ENCODE data around the gene GPR68. TPM values are rescaled to one million over a fixed set of nuclear protein-coding genes. Genes with fewer than 3 reads are reported as not detected.

The GPR68 gene
- total RNA-seq, 3 donors from 2014 or later (not counting 1 experiment from before 2014, with no cell fraction given), result 7.6 to 24.0 (median 15.7) TPM

- intact Hi-C loops (cut with micrococcal nuclease), result no loop called here
- H3K9me3 Mint-ChIP-seq, result no peaks in the 10 kb centered on the region
- no peak for DNase-seq
- Histone ChIP-seq H3K4me1 (ENCODE audit: control insufficient read depth, insufficient read depth, low read length) (peaks cover 12% of the 10 kb centered on the region), H3K27me3 (ENCODE audit: control insufficient read depth, insufficient read depth, low read length) (no peaks in the 10 kb centered on the region), H3K9me3 (ENCODE audit: control insufficient read depth, insufficient read depth, low read length) (no peaks in the 10 kb centered on the region), H3K36me3 (ENCODE audit: control insufficient read depth, insufficient read depth, low read length) (peaks cover 91% of the 10 kb centered on the region), H3K27ac (ENCODE audit: low read length) (no peak overlapping the region), H3K4me3 (ENCODE audit: low read length) (no peak overlapping the region)
- peaks cover 16 to 19% of the 10 kb centered on the region in 2 donors for H3K4me1 Mint-ChIP-seq
- H3K36me3 Mint-ChIP-seq, result peaks cover under 1% of the 10 kb centered on the region
- 95% methylated on average over 21 of the region's 21 CpGs for WGBS (ENCODE audit: insufficient coverage)
- no peaks in the 10 kb centered on the region for H3K27me3 Mint-ChIP-seq (ENCODE audit: low read depth in 2 of 2)
- peak in 1 of 3 donors; percentile 5 for ATAC-seq
- TF ChIP-seq, protein P1, sequence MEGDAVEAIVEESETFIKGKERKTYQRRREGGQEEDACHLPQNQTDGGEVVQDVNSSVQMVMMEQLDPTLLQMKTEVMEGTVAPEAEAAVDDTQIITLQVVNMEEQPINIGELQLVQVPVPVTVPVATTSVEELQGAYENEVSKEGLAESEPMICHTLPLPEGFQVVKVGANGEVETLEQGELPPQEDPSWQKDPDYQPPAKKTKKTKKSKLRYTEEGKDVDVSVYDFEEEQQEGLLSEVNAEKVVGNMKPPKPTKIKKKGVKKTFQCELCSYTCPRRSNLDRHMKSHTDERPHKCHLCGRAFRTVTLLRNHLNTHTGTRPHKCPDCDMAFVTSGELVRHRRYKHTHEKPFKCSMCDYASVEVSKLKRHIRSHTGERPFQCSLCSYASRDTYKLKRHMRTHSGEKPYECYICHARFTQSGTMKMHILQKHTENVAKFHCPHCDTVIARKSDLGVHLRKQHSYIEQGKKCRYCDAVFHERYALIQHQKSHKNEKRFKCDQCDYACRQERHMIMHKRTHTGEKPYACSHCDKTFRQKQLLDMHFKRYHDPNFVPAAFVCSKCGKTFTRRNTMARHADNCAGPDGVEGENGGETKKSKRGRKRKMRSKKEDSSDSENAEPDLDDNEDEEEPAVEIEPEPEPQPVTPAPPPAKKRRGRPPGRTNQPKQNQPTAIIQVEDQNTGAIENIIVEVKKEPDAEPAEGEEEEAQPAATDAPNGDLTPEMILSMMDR (IDR thresholded peaks at IDR 0.05), result no peak
- H3K4me3 Mint-ChIP-seq, result no peak overlapping the region
- peak overlapping the region; percentile 85 to 90 for H3K27ac Mint-ChIP-seq
Measured at GRCh38 chr14:91291786-91292405, 47.4 kb upstream of the GPR68 start.

- TF ChIP-seq, protein P1 (IDR thresholded peaks at IDR 0.05), result no peak
- Histone ChIP-seq H3K4me1 (ENCODE audit: control insufficient read depth, insufficient read depth, low read length) (peaks cover 18% of the 10 kb centered on the region), H3K9me3 (ENCODE audit: control insufficient read depth, insufficient read depth, low read length) (no peaks in the 10 kb centered on the region), H3K27ac (ENCODE audit: low read length) (no peak overlapping the region), H3K36me3 (ENCODE audit: control insufficient read depth, insufficient read depth, low read length) (peaks cover 91% of the 10 kb centered on the region), H3K4me3 (ENCODE audit: low read length) (no peak overlapping the region), H3K27me3 (ENCODE audit: control insufficient read depth, insufficient read depth, low read length) (no peaks in the 10 kb centered on the region)
- H3K4me3 Mint-ChIP-seq, result no peak overlapping the region
- peaks cover 18 to 21% of the 10 kb centered on the region in 2 donors for H3K4me1 Mint-ChIP-seq
- ATAC-seq (no peak), DNase-seq (no peak)
- no peaks in the 10 kb centered on the region for H3K9me3 Mint-ChIP-seq
- WGBS (ENCODE audit: insufficient coverage), result 95% methylated on average over 9 of the region's 10 CpGs
- intact Hi-C loops (cut with micrococcal nuclease), result no loop called here
- H3K27me3 Mint-ChIP-seq (ENCODE audit: low read depth in 2 of 2), result no peaks in the 10 kb centered on the region
- H3K27ac Mint-ChIP-seq, result peak overlapping the region; percentile 85 to 90
- peaks cover 9% of the 10 kb centered on the region for H3K36me3 Mint-ChIP-seq
Measured at GRCh38 chr14:91290986-91291385, 46.5 kb upstream of the GPR68 start.

DNA sequence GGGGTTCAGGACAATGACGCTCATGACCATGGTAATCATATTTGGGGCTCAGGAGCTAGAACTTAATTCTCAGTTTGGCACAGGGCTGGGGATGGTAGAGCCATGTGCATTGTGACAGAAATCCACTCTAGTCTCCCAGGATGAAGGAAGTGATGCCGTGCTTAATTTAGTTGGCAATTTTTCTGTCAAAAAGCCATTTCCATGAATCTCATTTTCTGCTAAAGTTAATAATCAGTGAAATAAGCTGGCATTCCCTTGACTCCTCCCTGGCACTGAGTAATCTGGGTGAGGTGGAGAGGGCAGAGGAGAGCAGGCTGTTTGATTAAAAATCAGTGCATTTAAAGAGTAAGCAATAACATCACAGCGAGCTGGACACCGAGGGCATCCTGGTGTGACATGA is 45.0 kb upstream of the GPR68 start:
- no peaks in the 10 kb centered on the region for H3K27me3 Mint-ChIP-seq (ENCODE audit: low read depth in 2 of 2)
- Histone ChIP-seq H3K4me1 (ENCODE audit: control insufficient read depth, insufficient read depth, low read length) (peaks cover 18% of the 10 kb centered on the region), H3K27me3 (ENCODE audit: control insufficient read depth, insufficient read depth, low read length) (no peaks in the 10 kb centered on the region), H3K27ac (ENCODE audit: low read length) (no peak overlapping the region), H3K4me3 (ENCODE audit: low read length) (no peak overlapping the region), H3K36me3 (ENCODE audit: control insufficient read depth, insufficient read depth, low read length) (peaks cover 93% of the 10 kb centered on the region), H3K9me3 (ENCODE audit: control insufficient read depth, insufficient read depth, low read length) (no peaks in the 10 kb centered on the region)
- TF ChIP-seq, protein P1 (IDR thresholded peaks at IDR 0.05), result no peak
- H3K4me3 Mint-ChIP-seq, result no peak overlapping the region
- peaks cover 25 to 30% of the 10 kb centered on the region in 2 donors for H3K4me1 Mint-ChIP-seq
- peaks cover 20% of the 10 kb centered on the region for H3K36me3 Mint-ChIP-seq
- H3K9me3 Mint-ChIP-seq, result no peaks in the 10 kb centered on the region
- intact Hi-C loops (cut with micrococcal nuclease), result no loop called here
- WGBS (ENCODE audit: insufficient coverage), result 96% methylated on average over 4 of the region's 4 CpGs
- H3K27ac Mint-ChIP-seq, result peak overlapping the region; percentile 44 to 59
- ATAC-seq, result no peak
- no peak for DNase-seq

DNA sequence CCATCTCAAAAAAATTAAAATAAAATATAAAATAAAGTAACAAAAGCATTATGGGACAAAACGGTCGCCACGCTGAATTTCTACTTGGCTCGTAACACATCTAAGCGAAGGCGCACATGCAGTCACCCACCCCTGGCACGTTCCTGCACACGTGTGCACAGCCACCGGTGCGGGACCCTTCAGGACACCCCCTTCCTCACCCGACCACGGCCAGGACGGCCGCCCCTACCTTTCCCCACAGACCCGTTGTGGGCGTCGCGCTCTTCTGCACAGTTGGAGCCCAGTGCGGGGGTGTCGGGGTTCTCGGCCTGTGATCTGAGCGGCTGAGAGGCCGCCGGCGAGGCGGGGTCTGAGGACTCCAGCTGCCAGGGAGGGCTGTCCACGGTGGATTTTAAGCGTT is 44.4 kb upstream of the GPR68 start:
- H3K27ac Mint-ChIP-seq, result peak overlapping the region; percentile 44 to 59

More for the DNA sequence above, 44.4 kb upstream of the GPR68 start:
- DNase-seq (no peak), ATAC-seq (no peak)
- no peak overlapping the region for H3K4me3 Mint-ChIP-seq
- no peaks in the 10 kb centered on the region for H3K9me3 ChIP-seq (ENCODE audit: control insufficient read depth, insufficient read depth, low read length)
- H3K4me1 Mint-ChIP-seq, result peaks cover 25 to 34% of the 10 kb centered on the region in 2 donors
- WGBS (ENCODE audit: insufficient coverage), result 93% methylated on average over 28 of the region's 28 CpGs
- no peak overlapping the region for H3K27ac ChIP-seq (ENCODE audit: low read length)
- intact Hi-C loops (cut with micrococcal nuclease), result no loop called here
- peaks cover 25% of the 10 kb centered on the region for H3K36me3 Mint-ChIP-seq
- no peaks in the 10 kb centered on the region for H3K27me3 ChIP-seq (ENCODE audit: control insufficient read depth, insufficient read depth, low read length)
- peaks cover 93% of the 10 kb centered on the region for H3K36me3 ChIP-seq (ENCODE audit: control insufficient read depth, insufficient read depth, low read length)
- no peaks in the 10 kb centered on the region for H3K9me3 Mint-ChIP-seq
- H3K27me3 Mint-ChIP-seq (ENCODE audit: low read depth in 2 of 2), result no peaks in the 10 kb centered on the region
- TF ChIP-seq, protein P1 (IDR thresholded peaks at IDR 0.05), result no peak
- H3K4me1 ChIP-seq (ENCODE audit: control insufficient read depth, insufficient read depth, low read length), result peaks cover 18% of the 10 kb centered on the region
- H3K4me3 ChIP-seq (ENCODE audit: low read length), result no peak overlapping the region
